Hindlimb muscle (tissue), 1 donor: ENCODE results near the gene F8. TPM values are rescaled to one million over a fixed set of nuclear protein-coding genes. Genes with fewer than 3 reads are reported as not detected.
A peak's percentile ranks its signal among the peaks of the same experiment; 100 is the strongest.
"Not testable (repeated sequence)": the region's sequence is repeated elsewhere in the genome, so short reads cannot be mapped to it uniquely, and the experiment has no call there.

Experiments used
- DNase-seq: peaks from one replicate; pipeline ENCODE4 v3.0.0-alpha.2; 2013
- polyA plus RNA-seq: library from polyadenylated mRNA; unstranded; fragments of 120-200 nt; gene quantifications from one replicate; pipeline ENCODE4 v1.2.1, GENCODE V29; 2013; ENCODE audit not compliant: insufficient read length

F8 gene
- polyA plus RNA-seq, 1 donor: 5.4 TPM

DNA sequence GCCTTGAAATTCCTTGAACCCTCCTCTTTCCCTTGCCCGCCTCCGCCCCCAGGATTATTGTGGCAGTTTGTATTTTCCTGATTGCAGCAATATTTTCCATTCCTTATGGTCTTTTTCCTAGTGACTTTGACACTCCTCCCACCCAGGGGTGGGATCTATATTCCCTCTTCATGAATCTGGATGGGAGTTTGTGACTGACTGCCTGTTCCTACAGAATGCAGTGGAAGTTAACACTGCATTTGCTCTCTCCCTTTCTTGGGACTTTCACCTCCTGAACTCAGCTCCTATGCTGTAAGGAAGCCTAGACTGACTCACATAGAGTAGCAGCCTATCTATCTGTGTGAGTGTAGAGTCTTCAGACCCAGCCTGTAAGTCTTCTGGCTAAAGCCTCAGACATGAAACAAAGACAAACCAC lies 6.4 kb upstream of the F8 start:
- no peak for DNase-seq

DNA sequence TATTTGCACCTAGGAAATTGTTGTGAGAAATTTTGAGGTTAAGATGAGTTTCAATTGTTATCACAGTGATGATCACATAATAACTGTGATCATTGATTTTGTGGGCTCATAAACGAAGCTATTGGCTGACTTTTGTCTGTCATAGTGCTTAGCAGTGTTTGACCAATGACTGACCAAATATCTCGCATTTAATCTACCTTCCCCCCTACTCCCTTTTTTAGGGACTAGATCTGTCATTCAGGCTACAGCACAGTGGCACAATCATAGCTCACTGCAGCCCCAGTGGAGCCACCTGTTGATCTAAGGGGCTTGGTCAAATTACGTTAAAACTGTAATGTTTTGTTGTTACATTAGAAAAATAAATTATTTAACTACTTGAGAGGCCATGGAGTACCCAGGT lies 5.6 kb upstream of the F8 start:
- no peak for DNase-seq

DNA sequence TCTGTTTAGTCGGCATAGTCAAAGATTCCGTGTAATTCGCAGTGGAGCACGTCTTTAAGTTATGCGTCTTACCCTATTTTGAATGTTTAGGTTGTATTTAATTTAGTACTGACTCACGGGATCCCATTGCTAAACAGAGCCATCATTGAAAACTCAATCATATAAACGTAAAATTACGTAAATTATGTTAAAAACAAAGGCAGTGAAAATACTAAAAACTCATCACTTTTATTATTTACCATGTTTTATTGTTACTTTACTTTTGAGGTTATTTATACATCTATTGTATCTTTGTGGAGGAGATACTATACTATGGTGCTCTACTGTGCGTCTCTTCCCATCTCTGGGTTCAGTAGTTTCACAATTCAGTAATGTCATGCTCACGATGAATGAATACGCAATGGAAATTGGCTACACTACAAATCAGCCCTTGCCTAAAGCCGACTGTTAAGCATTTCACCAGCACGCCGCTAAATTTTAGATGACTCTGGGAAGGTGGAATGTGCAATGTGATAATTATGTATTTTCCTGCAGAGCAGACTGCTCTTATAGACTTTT lies 5.1 kb upstream of the F8 start:
- DNase-seq: peak; percentile 62

DNA sequence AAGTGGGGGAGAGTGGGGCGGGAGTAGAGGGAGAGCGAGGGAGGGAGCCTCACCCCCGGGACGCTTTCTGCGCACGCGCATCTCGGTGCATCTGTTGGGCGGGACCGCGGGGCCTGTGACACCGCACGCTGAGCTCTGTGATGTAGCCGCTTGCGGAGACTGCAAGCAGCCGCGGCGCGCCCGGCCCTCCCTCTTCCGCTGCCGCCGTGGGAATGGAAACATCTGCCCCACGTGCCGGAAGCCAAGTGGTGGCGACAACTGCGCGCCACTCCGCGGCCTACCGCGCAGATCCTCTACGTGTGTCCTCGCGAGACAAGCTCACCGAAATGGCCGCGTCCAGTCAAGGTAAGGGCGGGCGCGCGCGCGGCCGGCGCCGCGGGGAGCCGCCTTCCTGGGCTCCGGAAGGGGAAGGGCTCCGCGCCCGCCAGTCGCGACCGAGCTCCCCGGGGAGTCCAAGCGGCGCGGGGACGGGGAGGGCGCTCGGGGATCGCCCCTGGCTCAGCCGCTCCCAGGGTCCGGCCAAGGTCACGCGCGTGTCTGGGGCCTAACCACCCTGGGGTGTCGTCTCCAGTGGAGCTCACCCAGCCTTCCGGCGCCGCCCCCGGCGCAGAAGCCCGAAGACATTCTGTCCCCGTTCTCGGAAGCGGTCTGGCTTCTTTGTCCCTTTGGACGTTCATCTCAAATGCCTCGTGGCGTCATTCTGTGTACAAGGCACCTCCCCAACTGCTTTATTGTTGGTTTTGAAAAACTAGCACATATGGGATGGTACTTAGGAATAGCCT lies 4.4 kb upstream of the F8 start, which contains the start of gene FUNDC2:
Gene FUNDC2, plus strand, starts transcription at position 118 of the 782 bp plus-strand sequence. Its CDS starts 95 bp downstream, at position 213.
- DNase-seq: peak; percentile 91

DNA sequence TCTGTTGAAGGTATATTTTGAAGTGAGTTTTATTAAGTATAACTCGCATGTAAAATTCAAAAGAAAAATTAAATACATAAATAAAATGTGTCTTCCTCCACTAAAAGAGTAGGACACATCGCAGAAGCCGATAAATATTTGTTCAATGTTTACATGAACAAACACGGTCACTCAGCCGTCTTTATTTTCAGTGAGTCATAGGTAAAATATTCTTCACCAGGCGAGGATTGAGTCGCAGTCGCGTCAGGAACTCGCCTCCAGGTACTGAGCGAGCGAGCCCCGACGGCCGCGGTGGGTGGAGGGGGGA lies 3.9 kb upstream of the F8 start:
- DNase-seq: no peak

DNA sequence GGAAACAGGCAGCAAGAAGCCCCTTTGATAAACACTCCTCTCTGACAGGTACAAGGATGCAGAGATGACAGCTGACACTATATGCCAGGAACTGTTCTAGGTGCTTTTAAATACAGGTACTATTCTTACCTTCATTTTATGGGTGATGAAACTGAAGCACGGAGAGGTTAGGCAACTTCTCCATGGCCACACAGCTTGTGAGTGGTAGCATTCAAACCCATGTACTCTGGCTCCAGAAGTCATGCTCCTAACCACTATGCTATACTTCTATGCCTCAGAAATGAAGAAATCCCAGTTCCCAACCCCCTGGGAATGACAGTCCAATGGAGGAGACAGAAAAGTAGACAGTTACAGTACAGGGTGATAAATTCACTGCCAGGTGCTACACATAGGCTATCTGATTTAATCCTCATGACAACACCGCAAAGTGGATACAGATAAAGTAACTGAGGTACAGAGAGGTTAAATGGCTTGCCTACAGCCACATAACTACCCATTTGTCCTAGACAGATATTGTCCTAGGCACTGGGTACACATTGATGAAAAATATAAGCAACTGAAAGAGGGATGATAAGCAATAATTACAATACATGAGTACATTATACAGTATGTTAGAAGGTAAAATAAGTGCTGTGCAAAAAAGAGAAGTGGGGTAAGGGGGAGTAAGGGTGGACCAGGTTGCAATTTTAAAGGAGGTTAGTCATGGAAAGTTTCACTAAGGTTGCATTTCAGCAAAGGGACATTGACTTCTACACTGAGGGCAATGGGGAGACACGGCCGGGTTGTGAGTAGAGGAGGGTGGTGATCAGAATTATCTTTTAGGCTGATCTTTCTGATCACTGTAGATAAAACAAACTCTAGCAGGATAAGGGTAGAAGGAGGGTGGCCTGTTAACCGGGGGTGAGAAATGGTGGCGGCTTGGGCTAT lies 1.6 kb upstream of the F8 start:
- DNase-seq: no peak

DNA sequence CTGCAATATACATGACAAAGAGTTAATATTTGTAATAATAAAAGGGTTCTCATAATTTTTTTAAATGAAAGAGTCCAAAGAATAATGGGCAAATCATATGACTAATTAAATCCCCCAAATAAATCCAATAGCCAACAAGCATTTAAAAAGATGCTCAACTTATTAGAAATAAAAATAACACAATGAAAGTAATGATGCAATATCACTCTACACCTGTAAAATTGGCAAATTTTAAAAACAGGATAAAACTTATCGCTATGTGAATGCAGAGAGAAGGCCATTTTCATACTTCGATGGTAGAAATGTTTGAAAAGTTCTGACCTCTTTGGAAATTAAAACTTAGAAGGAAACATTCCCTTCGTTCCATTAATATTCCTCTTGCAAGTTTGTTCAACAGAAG lies 1.9 kb downstream of the F8 start:
- DNase-seq: no peak

DNA sequence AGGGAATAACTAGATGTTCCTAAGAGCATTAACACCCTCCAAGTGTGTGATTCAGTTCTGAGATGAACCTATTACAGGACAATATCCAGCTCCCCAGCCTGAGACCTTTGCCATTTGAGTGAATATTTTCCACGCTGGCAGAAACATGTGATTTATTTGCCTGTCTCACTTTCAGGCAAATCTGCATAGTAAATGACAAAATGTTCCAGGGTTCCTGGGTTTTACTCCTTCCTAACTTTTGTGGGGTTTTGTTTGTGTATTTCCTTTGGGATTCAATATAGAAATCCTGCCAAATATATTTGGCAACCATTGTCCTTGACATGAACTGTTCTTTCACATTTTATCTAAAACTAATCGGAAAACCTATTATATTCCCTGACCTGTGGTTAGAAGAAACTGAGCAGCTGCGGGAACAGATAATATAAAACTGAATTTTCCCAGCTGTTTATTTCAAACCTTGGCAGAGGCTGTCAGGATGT lies 12.5 kb downstream of the F8 start:
- peak; percentile 32 for DNase-seq

DNA sequence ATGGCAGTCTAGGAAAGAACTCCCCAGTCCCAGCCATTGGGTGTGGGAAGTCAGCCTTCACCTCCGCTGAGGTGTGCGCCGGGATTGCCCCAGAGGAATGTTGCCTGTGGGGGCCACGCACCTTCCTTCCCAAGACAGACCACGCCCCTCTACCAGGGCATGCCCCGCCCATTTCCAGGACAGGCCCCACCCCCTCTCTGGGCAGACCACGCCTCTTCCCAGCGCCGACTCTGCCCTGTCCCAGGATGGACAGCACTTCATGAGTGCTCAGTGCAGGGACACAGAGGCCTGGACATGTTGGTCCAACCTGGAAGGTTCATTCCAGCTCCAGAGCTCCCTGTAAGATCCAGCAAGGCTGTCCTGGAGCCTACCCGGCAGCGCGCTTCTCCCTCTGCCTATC lies 13.9 kb downstream of the F8 start:
- not testable (repeated sequence) for DNase-seq

DNA sequence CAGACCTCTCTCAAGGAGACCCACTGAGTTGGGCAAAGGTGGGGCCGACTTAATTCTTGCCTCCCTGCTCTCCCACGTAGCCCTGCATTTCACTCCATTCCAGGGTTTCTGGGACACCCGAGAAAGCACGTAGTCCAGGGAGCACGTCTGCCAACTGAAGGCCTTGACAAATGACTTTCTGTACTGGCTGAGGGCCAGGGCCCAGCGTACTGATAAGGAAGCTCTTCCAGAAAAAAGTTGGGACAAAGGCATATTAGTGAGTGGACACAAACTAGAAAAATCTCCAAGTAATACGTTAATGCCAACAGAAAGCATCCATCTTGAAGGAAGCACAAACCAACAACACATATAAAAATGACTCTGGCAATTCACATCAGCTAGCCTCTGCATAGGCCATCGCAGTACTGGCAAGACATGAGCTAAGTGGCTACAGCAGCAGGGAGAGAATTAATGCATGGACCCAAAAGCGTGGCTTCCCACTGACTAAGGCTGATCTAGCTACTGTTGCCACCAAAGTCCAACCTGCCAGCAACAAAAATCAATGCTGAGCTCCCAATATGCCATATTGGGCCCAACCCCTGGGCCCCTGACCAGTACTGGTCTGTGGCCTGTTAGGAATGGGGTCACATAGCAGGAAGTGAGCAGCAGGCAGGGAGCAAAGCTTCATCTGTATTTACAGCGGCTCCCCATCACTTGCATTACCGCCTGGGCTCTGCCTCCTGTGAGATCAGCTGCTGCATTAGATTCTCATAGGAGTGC lies 15.4 kb downstream of the F8 start:
- DNase-seq: not testable (repeated sequence)

DNA sequence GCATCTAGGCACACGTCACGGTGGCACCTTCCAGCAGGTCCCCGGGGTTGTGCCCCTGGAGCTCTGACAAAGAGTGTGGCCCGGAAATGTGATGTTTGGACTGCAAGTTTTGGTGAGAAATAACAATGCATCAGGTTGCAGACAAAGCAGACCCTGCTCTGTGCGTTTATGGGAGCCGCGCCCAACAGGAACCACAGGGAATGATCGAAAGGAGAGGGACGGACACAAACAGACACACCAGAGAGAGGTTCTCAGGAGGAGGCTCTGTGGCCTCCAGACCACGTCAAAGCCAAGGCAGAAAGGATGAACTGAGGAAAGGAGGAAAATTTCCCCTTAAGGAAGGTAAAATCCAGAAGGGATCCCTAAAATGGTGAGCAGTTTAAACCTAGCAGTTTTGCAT lies 16.1 kb downstream of the F8 start:
- not testable (repeated sequence) for DNase-seq

DNA sequence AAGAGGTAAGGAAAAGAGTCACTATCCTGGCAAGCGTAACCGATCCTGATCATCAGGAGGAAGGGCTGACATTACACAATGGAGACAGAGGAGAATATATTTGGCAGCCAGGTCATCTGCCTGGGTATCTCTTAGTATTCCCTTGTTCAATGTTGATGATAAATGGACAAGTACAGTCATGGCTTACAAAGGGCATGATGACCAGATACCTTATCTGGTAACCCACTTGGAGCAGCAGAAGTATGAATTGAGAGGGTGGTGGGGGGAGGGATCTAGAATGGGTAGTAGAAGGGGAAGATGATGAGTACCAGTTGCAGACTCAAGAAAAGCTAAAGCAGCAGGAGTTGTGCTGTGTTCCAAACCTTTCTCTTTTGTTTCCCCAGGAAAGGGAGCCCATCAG lies 17.3 kb downstream of the F8 start:
- DNase-seq: no peak

DNA sequence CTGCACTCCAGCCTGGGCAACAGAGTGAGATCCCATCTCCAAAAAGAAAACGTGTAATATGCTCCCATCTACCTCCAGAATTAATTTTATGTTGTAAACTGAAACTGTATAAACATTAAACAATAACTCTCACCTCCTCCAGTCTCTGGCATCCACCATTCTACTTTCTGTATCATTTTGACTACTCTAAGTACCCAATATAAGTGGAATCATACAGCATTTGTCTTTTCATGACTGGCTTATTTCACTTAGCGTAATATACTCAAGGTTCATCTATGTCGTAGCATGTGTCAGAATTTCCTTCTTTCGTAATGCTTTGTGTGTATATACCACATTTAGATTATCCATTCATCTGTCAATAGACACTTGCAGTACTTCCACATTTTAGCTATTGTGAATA lies 20.6 kb downstream of the F8 start:
- no peak for DNase-seq

DNA sequence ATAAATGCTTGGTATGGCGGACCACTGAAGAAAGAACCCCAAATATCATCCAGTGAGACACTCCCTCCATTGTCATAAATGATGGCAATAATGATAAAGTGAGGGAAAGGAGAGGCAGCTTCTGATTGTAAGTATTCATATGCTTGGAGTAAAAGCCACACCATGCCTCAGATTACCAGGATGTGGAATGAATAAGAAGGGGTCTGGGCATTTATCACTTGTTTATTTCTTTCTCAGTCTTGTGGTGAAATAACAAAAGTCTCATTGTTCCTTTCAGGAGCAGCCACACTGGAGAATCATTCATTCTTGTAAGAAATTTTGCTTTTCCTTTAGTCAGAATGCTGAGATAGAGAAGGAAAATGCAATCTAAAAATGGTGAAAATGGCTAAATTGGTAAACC lies 21.7 kb downstream of the F8 start:
- DNase-seq: no peak

DNA sequence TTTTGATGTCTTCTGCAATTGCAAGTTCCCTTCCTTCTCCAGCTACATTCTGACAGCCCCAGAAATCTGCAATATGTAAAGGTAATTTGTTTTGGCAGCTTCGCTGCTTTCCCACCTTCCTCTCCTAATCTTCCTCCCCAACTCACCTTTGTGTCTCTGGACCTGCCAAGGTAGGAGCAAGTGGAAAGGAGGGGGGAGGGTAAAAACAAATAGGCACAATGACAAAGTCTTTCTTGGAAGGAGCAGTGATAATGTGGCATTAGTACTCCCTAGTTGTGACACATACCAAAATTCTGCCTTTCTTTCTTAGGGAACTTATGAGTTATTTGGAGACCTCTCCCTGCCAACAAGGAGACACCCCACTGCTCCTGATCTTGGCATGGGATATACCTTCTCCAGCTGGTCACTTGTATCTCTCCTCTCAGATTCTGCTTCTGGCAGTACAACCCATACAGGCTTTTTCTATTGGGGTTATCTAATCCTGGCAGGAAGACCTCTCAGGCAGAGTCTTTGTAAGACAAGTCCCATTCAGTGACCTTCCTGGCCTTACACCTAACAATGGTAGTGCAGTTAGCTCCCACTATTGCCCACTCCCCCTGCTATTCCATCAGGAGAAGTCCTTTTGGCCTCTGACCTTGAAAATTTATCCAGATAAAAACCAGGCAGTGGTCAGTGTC lies 24.2 kb downstream of the F8 start:
- DNase-seq: no peak

DNA sequence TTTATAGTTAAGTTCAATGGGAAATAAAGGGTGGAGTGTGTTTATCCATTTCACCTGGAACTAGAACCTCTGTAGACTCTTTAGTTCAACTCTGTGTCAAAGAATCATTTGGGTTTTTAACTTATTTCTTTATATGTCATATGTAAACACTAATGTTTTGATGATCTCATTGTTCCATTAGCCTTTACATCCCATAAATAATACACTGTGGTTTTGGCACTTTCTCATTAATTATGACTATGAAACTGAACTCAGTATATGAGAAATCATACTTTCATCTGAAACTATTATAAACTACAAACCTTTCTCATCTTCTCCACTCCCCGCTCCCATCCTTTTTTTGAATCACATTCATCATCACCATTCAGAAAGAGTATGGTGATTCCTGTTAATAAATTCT lies 31.0 kb downstream of the F8 start:
- DNase-seq: no peak

DNA sequence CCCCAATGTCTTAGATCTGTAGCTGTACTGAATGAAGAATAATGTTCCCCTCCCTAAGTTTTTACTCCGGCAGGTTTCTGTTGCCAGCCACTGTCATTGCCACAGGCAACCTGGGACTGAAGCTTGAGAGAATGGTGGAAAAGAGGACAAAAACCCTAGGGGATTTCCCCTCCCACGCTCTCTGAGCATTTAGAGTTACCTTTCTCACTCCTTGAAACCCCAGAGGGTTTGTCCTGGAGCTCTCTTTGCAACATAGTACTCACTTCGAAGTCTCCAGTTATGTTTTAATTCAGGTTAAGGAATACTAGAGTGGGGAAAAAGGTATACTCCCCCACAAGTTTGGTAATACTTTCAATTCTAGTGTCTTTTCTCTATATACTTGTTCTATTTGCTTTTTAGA lies 31.5 kb downstream of the F8 start:
- no peak for DNase-seq

DNA sequence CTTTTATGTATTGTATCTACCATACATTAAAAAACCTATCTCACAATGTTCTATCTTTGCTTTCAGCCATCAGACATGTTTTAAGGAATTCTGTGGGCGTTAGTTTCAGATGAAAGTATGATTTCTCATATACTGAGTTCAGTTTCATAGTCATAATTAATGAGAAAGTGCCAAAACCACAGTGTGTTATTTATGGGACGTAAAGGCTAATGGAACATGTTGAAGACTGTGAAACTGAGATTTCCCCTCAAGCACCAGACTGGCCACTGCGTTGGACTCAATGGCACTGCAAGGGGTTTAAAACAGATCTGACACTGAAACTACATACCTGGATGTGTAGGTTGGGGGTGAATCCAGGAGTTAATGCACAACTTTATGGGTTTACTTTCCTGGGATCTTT lies 32.0 kb downstream of the F8 start:
- DNase-seq: no peak

DNA sequence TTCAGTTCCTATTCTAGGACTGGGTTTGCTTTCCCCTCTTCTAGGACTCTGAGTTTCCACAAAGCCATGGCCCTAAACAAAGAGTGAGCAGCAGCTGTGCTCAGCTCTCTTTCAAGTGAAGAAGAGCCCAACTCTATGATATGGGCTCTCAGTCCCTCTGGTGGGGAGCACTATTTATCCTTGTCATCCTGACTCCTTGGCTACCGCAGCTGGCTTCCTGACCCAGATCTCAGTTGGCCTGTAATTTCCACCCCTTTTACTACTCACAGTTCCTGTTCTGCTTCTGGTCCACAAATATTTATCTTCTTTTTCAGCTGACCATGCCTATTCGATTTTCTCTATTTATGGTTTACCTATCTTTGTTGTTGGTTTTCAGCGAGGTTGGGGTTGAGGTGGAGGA lies 33.8 kb downstream of the F8 start:
- DNase-seq: no peak

DNA sequence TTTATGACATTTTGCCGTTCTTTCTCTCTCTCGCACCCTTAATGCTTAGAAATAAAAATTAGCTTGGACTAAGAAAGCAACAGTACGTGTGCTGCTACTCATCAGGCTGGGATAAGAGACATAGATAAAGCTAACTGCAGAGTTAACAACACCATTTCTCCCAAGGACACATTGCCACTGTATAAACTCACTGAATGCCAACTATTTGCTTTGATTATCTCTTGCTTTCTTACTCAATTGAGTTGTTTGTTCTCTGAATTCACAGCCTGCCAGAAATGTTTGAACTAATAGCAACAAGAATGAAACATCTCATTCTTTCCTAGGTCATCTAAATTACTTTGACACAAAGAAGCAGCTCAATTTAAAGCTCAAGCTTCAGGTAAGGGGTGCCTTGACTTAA lies 34.6 kb downstream of the F8 start:
- DNase-seq: no peak

DNA sequence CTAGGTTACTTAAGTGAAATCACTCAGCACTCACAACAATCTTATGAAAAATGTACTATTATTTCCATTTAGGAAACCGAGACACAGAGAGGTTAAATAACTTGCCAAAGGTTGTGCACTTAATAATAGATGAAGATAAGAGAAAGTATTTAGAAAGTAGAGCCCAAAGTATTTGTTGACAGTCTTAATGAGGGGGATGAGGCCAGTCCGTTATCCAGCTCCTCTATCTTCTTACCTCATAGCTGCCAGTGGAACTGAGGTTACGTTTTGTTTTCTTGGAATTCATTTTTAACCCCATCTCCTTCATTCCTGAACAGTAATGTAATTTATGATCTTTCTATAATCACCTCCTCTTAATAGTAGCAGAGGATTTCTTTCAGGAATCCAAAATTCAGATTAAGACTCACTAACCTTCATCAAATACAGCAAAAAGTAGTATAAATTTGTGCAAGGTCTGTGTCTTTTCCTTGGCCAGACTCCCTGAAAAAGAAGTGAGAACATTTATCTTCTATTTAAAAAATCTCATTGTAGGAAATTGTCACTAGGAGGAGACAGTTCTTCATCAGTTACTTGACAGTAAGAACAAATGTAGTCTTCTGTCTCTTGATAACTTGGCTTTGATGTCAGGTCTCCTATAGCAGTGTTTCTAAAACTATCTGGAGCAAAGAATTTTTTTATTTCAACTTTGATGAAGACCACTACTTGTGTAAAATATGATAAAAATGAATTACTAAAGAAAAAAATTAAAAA lies 35.5 kb downstream of the F8 start:
- no peak for DNase-seq

DNA sequence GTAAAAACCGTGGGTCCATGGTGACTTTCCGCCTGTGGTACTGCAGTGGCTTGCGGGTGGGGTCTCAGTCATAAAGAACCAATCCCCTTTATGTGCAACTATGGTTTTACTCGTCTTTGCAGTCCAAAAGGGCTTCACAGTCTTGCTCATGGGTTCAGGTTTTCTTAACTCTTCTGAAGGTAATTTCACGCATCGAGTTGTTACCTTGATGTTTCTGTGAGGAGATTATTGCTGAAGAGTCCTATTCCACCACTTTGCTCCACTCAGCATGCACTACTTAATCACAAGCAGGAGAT lies 41.5 kb downstream of the F8 start:
- no peak for DNase-seq
